K562 (cell line): Measurements from ENCODE around the gene CNP. TPM values are rescaled to one million over a fixed set of nuclear protein-coding genes. Genes with fewer than 3 reads are reported as not detected.

ENCODE experiments used
- ATAC-seq: fragments of 200-7000 bp; cut with Tn5 transposase; 3 replicates; pipeline ENCODE4 v1.9.1; 2020; ENCODE audit warnings: moderate library complexity
- BruUV-seq: library from RNA; stranded (reverse); fragments of 400-500 nt; replicated peaks from 2 replicates; lab custom pipeline; 2021; lab: Mats Ljungman, UMichigan
- CTCF ChIA-PET: fragments of 300-600 bp; formaldehyde crosslinking; extraction: SDS; loops from one replicate; lab custom pipeline; 2021; ENCODE audit warnings: low intra/inter-chr PET ratio; lab: Yijun Ruan, JAX
- POLR2A ChIA-PET: fragments of 300-600, 350-650 bp; sonication (Branson Sonifier 250); formaldehyde crosslinking; extraction: SDS; loops from one replicate; lab custom pipeline; 2021; ENCODE audit warnings: antibody characterized with exemption, inconsistent platforms; lab: Yijun Ruan, JAX
- DNase-seq, 4 experiments: peaks; one replicate each; pipeline versions ENCODE4 v3.0.0 to v3.0.0-alpha.2; 2011 to 2018; ENCODE audit warnings: low spot score in 3 of 4, mixed read lengths in 3 of 4; ENCODE audit errors: extremely low read depth in 1 of 4
- FAIRE-seq: peaks from 2 replicates; lab custom pipeline; 2011; peaks lifted over from hg19 to GRCh38; lab: Jason Lieb, UNC
- H2AFZ ChIP-seq: 2 replicates; pipeline ENCODE4 v1.6.0; 2011; ENCODE audit warnings: low read depth, low read length, control low read depth, inconsistent platforms
- H3K27ac ChIP-seq: fragments of 200-600 bp; 3 replicates; pipeline ENCODE4 v1.8.0; 2011; ENCODE audit warnings: low read depth, mild to moderate bottlenecking, control low read depth, inconsistent platforms, low read length, moderate library complexity, mixed read lengths; ENCODE audit errors: extremely low read depth
- H3K27me3 ChIP-seq, 2 experiments: fragments of 300-600 bp in 1 of 2; 2 replicates in 1 of 2; 3 replicates in 1 of 2; pipeline versions ENCODE4 v1.6.0 to v1.8.0; 2011; ENCODE audit warnings: inconsistent platforms in 2 of 2, low read length in 2 of 2, mild to moderate bottlenecking in 1 of 2, mixed read lengths in 1 of 2, moderate library complexity in 1 of 2; ENCODE audit not compliant: control insufficient read depth in 2 of 2, insufficient read depth in 2 of 2
- H3K36me3 ChIP-seq: fragments of 300-600 bp; 3 replicates; pipeline ENCODE4 v1.8.0; 2011; ENCODE audit warnings: mild to moderate bottlenecking, low read length, inconsistent platforms; ENCODE audit not compliant: control insufficient read depth, insufficient read depth
- H3K4me1 ChIP-seq, 2 experiments: fragments of 200-600 bp in 1 of 2; replicated peaks in 1 of 2; 2 replicates in 1 of 2; 3 replicates in 1 of 2; pipeline versions ENCODE4 v1.5.1 to v1.8.0; 2011; ENCODE audit warnings: inconsistent platforms in 2 of 2, low read length in 2 of 2, mild to moderate bottlenecking in 1 of 2, mixed read lengths in 1 of 2, moderate library complexity in 1 of 2; ENCODE audit not compliant: control insufficient read depth in 2 of 2, insufficient read depth in 2 of 2
- H3K4me2 ChIP-seq: 2 replicates; pipeline ENCODE4 v1.6.1; 2011; ENCODE audit warnings: low read length, control low read depth, inconsistent platforms, mixed read lengths; ENCODE audit not compliant: insufficient read depth
- H3K4me3 ChIP-seq: fragments of 200-600 bp; sonication (generic), shearing (Covaris generic); 2 replicates; pipeline ENCODE4 v1.5.1; 2016; ENCODE audit warnings: control low read depth, inconsistent platforms
- H3K79me2 ChIP-seq: fragments of 200-600 bp; 3 replicates; pipeline ENCODE4 v1.8.0; 2011; ENCODE audit warnings: low read length, inconsistent platforms; ENCODE audit not compliant: control insufficient read depth, insufficient read depth
- H3K9ac ChIP-seq, 2 experiments: 2 replicates each; pipeline versions ENCODE4 v1.6.0 to v1.6.1; 2011; ENCODE audit warnings: low read depth in 2 of 2, low read length in 2 of 2, control low read depth in 1 of 2, inconsistent platforms in 1 of 2, mild to moderate bottlenecking in 1 of 2, mixed read lengths in 1 of 2; ENCODE audit not compliant: insufficient read depth in 1 of 2
- H3K9me1 ChIP-seq: one replicate; pipeline ENCODE4 v1.6.0; 2011; ENCODE audit warnings: inconsistent platforms, mild to moderate bottlenecking, low read length, moderate library complexity; ENCODE audit not compliant: control insufficient read depth, insufficient read depth
- H3K9me3 ChIP-seq: replicated peaks from 2 replicates; pipeline ENCODE4 v1.5.1; 2011; ENCODE audit warnings: low read depth, low read length, inconsistent platforms; ENCODE audit not compliant: control insufficient read depth, insufficient read depth
- H4K20me1 ChIP-seq: replicated peaks from 2 replicates; pipeline ENCODE4 v1.6.1; 2011; ENCODE audit warnings: low read length, inconsistent platforms, mixed read lengths; ENCODE audit not compliant: control insufficient read depth, insufficient read depth
- HMG20A ChIP-seq: fragments of 450-650 bp; formaldehyde crosslinking; conservative IDR thresholded peaks from 2 replicates; pipeline ENCODE4 v1.4.0; 2020; ENCODE audit warnings: mild to moderate bottlenecking, mixed read lengths
- HNRNPLL ChIP-seq: fragments of 200-400 bp; formaldehyde crosslinking; IDR thresholded peaks from 2 replicates; pipeline ENCODE4 v1.6.1; 2017; ENCODE audit warnings: low read length, low read depth, mild to moderate bottlenecking; ENCODE audit not compliant: poor library complexity, severe bottlenecking
- NFATC3 ChIP-seq: fragments of 450-650 bp; IDR thresholded peaks from 2 replicates; pipeline ENCODE4 v1.6.1; 2017; ENCODE audit warnings: mild to moderate bottlenecking
- POLR2G ChIP-seq: fragments of 200-400 bp; formaldehyde crosslinking; IDR thresholded peaks from 2 replicates; pipeline ENCODE4 v1.6.1; 2017; ENCODE audit warnings: low read depth, mild to moderate bottlenecking, antibody characterized with exemption, low read length, moderate library complexity
- PYGO2 ChIP-seq: fragments of 450-650 bp; IDR thresholded peaks from 2 replicates; pipeline ENCODE4 v1.6.1; 2016; ENCODE audit warnings: mild to moderate bottlenecking, missing genetic modification characterization, moderate library complexity, missing compliant biosample characterization
- TFE3 ChIP-seq: fragments of 450-650 bp; formaldehyde crosslinking; IDR thresholded peaks from 2 replicates; pipeline ENCODE4 v1.4.0; 2020; ENCODE audit warnings: mild to moderate bottlenecking, mixed read lengths
- ZC3H8 ChIP-seq: fragments of 450-650 bp; IDR thresholded peaks from 2 replicates; pipeline ENCODE4 v1.6.1; 2017
- ZNF197 ChIP-seq: fragments of 200-800 bp; sonication (Bioruptor generic); IDR thresholded peaks from 2 replicates; pipeline ENCODE4 v1.6.1; 2016; ENCODE audit warnings: low read depth, missing genetic modification characterization, missing compliant biosample characterization
- ZNF212 ChIP-seq: fragments of 450-650 bp; formaldehyde crosslinking; IDR thresholded peaks from 2 replicates; pipeline ENCODE4 v1.4.0; 2020; ENCODE audit warnings: mild to moderate bottlenecking
- WGBS: fragments of 100-300 bp; shearing (Covaris generic); methylation state at CpG from one replicate; pipeline ENCODE4 v1.1.6; 2016; ENCODE audit warnings: low coverage, mixed read lengths; ENCODE audit not compliant: insufficient coverage; ENCODE audit errors: missing lambda C conversion rate; 5-methylcytosine and 5-hydroxymethylcytosine counted together
- in situ Hi-C: fragments of 300-500 bp; cut with MboI; formaldehyde crosslinking; loops from 4 replicates; pipeline ENCODE4 v1.15.0; 2018; ENCODE audit warnings: inconsistent platforms, mixed read lengths
- intact Hi-C: fragments of 100-400 bp; cut with micrococcal nuclease; formaldehyde crosslinking; loops from 2 replicates; pipeline ENCODE4 v1.14.2; 2022
- polyA plus RNA-seq, 8 experiments: library from polyadenylated mRNA; depleted of rRNA in 4 of 8; stranded (reverse) in 5 of 8; unstranded in 3 of 8; fragments of >200 nt; fragmentation: Nextera tagmentation in 2 of 8; fragmentation: Illumina TruSeq in 1 of 8; extraction: Ambion mirVana in 2 of 8; extraction: Trizol in 1 of 8; gene quantifications; 2 replicates each; pipeline versions ENCODE4 v1.2.1 to v1.2.3, GENCODE V29; 2011 to 2014; ENCODE audit warnings: inconsistent platforms in 1 of 8, missing spikeins in 1 of 8
- total RNA-seq, 7 experiments: library from RNA; depleted of rRNA in 6 of 7; stranded (reverse); fragments of >200 nt in 6 of 7; fragmentation: Illumina TruSeq in 2 of 7; extraction: Trizol in 2 of 7; gene quantifications; 2 replicates each; pipeline versions ENCODE4 v1.2.1 to v1.2.3, GENCODE V29; 2011 to 2021; ENCODE audit warnings: low replicate concordance in 1 of 7
- TF ChIP-seq, protein P1 (sequence below): fragments of 450-650 bp; IDR thresholded peaks from 2 replicates; pipeline ENCODE4 v1.6.1; 2016; ENCODE audit warnings: antibody characterized with exemption
- TF ChIP-seq, protein P2 (sequence below): fragments of 200-400 bp; formaldehyde crosslinking; IDR thresholded peaks from 2 replicates; pipeline ENCODE4 v1.6.1; 2017; ENCODE audit warnings: mild to moderate bottlenecking, low read depth, low read length, moderate library complexity
- TF ChIP-seq, protein P3 (sequence below): fragments of 250-450 bp; sonication (Bioruptor Pico); IDR thresholded peaks from 2 replicates; pipeline ENCODE4 v1.4.0; 2020; ENCODE audit warnings: borderline replicate concordance
- TF ChIP-seq, protein P4 (sequence below): fragments of 450-650 bp; IDR thresholded peaks from one replicate; pipeline ENCODE4 v1.6.1; 2018; ENCODE audit warnings: mild to moderate bottlenecking, moderate library complexity; ENCODE audit not compliant: partially characterized antibody

CNP gene
- total and polyA plus RNA-seq, 9 of the 15 experiments (the other 6 are each of a cell fraction or from before 2014, with no cell fraction given): 1.7 to 52.0 (median 29.1) TPM

DNA sequence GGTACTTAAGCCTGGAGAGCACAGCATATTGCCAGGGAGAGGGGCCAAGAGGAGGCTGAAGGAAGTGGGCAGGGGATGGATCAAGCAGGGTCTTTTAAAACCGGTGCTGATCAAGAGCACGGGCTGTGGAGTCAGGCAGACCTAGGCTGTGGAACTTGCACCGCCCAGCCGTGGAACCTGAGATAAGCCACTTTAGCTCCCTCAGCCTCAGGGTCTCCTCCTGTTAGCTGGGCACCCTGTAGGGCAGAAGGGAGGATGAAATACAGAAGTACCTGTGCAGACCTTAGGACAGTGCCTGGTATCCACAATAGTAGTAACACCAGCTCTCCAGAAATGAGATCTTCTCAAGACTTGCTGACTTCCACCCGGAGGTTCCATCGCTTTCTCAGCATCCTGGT lies 26.9 kb upstream of the CNP start:
- FAIRE-seq (peak; percentile 15), ATAC-seq (peak; percentile 12; the same call in 2 of the 3 replicates), DNase-seq (no peak)
- peaks cover 28 to 29% of the 10 kb centered on the region in 2 experiments for H3K4me1 ChIP-seq
- no peaks in the 10 kb centered on the region for H3K9me3 ChIP-seq
- no peaks in the 10 kb centered on the region for H3K9me1 ChIP-seq
- no peak overlapping the region for H3K4me3 ChIP-seq
- ChIA-PET POLR2A (interaction anchor here (0.7 to 2.3 kb wide), 4 partner anchors 10 to 250 kb away, joined by 3 to 18 read pairs (median 4); partner anchors contain the start of gene ODAD4), CTCF (no interaction called here)
- no TSS peak for BruUV-seq
- peak overlapping the region in 1 of 2 experiments; percentile 69; a peak in 2 of 4 replicates for H3K9ac ChIP-seq
- in situ Hi-C loops: no loop called here
- no peak overlapping the region for H3K27ac ChIP-seq
- no peaks in the 10 kb centered on the region for H3K36me3 ChIP-seq
- H3K79me2 ChIP-seq: no peaks in the 10 kb centered on the region
- H4K20me1 ChIP-seq: no peaks in the 10 kb centered on the region
- H2AFZ ChIP-seq: no peak overlapping the region
- H3K27me3 ChIP-seq: no peaks in the 10 kb centered on the region
- intact Hi-C loops: no loop called here
- 38% methylated on average over 6 of the region's 6 CpGs for WGBS
- peak overlapping the region; percentile 26 for H3K4me2 ChIP-seq
- TF ChIP-seq POLR2G: no peak
- TF ChIP-seq ZC3H8: no peak
- TF ChIP-seq PYGO2 (tag): no peak
- TF ChIP-seq, protein P1, sequence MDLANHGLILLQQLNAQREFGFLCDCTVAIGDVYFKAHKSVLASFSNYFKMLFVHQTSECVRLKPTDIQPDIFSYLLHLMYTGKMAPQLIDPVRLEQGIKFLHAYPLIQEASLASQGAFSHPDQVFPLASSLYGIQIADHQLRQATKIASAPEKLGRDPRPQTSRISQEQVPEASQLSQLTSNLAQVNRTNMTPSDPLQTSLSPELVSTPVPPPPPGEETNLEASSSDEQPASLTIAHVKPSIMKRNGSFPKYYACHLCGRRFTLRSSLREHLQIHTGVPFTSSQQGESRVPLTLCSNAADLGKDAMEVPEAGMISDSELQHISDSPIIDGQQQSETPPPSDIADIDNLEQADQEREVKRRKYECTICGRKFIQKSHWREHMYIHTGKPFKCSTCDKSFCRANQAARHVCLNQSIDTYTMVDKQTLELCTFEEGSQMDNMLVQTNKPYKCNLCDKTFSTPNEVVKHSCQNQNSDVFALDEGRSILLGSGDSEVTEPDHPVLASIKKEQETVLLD: no peak
- TF ChIP-seq HMG20A (CRISPR knock-in tag): no peak
- no peak for TF ChIP-seq HNRNPLL
- no peak for TF ChIP-seq ZNF197 (CRISPR knock-in tag)
- TF ChIP-seq, protein P2, sequence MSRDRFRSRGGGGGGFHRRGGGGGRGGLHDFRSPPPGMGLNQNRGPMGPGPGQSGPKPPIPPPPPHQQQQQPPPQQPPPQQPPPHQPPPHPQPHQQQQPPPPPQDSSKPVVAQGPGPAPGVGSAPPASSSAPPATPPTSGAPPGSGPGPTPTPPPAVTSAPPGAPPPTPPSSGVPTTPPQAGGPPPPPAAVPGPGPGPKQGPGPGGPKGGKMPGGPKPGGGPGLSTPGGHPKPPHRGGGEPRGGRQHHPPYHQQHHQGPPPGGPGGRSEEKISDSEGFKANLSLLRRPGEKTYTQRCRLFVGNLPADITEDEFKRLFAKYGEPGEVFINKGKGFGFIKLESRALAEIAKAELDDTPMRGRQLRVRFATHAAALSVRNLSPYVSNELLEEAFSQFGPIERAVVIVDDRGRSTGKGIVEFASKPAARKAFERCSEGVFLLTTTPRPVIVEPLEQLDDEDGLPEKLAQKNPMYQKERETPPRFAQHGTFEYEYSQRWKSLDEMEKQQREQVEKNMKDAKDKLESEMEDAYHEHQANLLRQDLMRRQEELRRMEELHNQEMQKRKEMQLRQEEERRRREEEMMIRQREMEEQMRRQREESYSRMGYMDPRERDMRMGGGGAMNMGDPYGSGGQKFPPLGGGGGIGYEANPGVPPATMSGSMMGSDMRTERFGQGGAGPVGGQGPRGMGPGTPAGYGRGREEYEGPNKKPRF: no peak
- no peak for TF ChIP-seq ZNF212
- TF ChIP-seq, protein P3, sequence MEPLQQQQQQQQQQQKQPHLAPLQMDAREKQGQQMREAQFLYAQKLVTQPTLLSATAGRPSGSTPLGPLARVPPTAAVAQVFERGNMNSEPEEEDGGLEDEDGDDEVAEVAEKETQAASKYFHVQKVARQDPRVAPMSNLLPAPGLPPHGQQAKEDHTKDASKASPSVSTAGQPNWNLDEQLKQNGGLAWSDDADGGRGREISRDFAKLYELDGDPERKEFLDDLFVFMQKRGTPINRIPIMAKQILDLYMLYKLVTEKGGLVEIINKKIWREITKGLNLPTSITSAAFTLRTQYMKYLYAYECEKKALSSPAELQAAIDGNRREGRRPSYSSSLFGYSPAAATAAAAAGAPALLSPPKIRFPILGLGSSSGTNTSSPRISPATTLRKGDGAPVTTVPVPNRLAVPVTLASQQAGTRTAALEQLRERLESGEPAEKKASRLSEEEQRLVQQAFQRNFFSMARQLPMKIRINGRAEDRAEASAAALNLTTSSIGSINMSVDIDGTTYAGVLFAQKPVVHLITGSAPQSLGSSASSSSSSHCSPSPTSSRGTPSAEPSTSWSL (CRISPR knock-in tag): no peak
- TF ChIP-seq NFATC3: no peak
- no peak for TF ChIP-seq TFE3 (CRISPR knock-in tag)
- TF ChIP-seq, protein P4, sequence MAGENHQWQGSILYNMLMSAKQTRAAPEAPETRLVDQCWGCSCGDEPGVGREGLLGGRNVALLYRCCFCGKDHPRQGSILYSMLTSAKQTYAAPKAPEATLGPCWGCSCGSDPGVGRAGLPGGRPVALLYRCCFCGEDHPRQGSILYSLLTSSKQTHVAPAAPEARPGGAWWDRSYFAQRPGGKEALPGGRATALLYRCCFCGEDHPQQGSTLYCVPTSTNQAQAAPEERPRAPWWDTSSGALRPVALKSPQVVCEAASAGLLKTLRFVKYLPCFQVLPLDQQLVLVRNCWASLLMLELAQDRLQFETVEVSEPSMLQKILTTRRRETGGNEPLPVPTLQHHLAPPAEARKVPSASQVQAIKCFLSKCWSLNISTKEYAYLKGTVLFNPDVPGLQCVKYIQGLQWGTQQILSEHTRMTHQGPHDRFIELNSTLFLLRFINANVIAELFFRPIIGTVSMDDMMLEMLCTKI: no peak
